ENCODE data around the gene KRT35. TPM values are rescaled to one million over a fixed set of nuclear protein-coding genes. Genes with fewer than 3 reads are reported as not detected.

The KRT35 gene
- total RNA-seq, 1 donor from 2014 or later: not detected

- no peak within 1 kb of the TSS for H3K4me3 Mint-ChIP-seq (ENCODE audit: unreplicated experiment)
Measured at GRCh38 chr17:41518789-41519449, 38.0 kb upstream of the KRT35 start, which contains the start of gene KRT15. Gene KRT15, minus strand, starts transcription at chr17:41518890. Its CDS starts 63 bp downstream, at chr17:41518827.

GRCh38 chr17:41518031-41518430, 37.1 kb upstream of the KRT35 start:
- Mint-ChIP-seq H3K27me3 (ENCODE audit: low read depth, unreplicated experiment) (peaks cover 8% of the 10 kb centered on the region), H3K4me3 (ENCODE audit: unreplicated experiment) (no peak overlapping the region), H3K9me3 (ENCODE audit: unreplicated experiment) (peaks cover 4% of the 10 kb centered on the region), H3K36me3 (ENCODE audit: low read depth, unreplicated experiment) (peaks cover 2% of the 10 kb centered on the region), H3K27ac (ENCODE audit: unreplicated experiment) (no peak overlapping the region), H3K4me1 (ENCODE audit: low read depth, unreplicated experiment) (peaks cover 6% of the 10 kb centered on the region)
- H3K9ac ChIP-seq (ENCODE audit: low read length): no peak overlapping the region
- TF ChIP-seq CTCF (IDR thresholded peaks at IDR 0.05; ENCODE audit: insufficient read depth, low read depth, low read length) (no peak), EZH2 (IDR thresholded peaks at IDR 0.05; ENCODE audit: insufficient read depth, low read length) (no peak)
- no peaks in the 10 kb centered on the region for H3K9me3 ChIP-seq (ENCODE audit: insufficient read depth, low read depth, low read length)
- no peaks in the 10 kb centered on the region for H3K36me3 ChIP-seq (ENCODE audit: insufficient read depth, low read length)
- peaks cover 36% of the 10 kb centered on the region for H3K4me1 ChIP-seq (ENCODE audit: insufficient read depth, low read length)
- H3K4me3 ChIP-seq (ENCODE audit: insufficient read depth, low read depth, low read length): no peak overlapping the region
- FAIRE-seq (no peak), DNase-seq (ENCODE audit: low read depth) (no peak)
- H2AFZ ChIP-seq (ENCODE audit: low read depth, low read length): no peak overlapping the region
- no peak overlapping the region for H3K27ac ChIP-seq (ENCODE audit: low read depth, low read length)
- no peaks in the 10 kb centered on the region for H3K27me3 ChIP-seq (ENCODE audit: insufficient read depth, low read length)
- no peaks in the 10 kb centered on the region for H4K20me1 ChIP-seq (ENCODE audit: insufficient read depth, low read length)
- no peak overlapping the region for H3K4me2 ChIP-seq (ENCODE audit: low read length)
- no peaks in the 10 kb centered on the region for H3K79me2 ChIP-seq (ENCODE audit: insufficient read depth, low read length)

More at GRCh38 chr17:41518789-41519449, 38.0 kb upstream of the KRT35 start, which contains the start of gene KRT15:
- no peak within 1 kb of the TSS for H3K27ac ChIP-seq (ENCODE audit: low read depth, low read length)
- Mint-ChIP-seq H3K9me3 (ENCODE audit: unreplicated experiment) (peaks cover 2% of the 10 kb centered on the region), H3K27me3 (ENCODE audit: low read depth, unreplicated experiment) (peaks cover 7% of the 10 kb centered on the region), H3K4me1 (ENCODE audit: low read depth, unreplicated experiment) (peaks cover 8% of the 10 kb centered on the region), H3K27ac (ENCODE audit: unreplicated experiment) (no peak within 1 kb of the TSS), H3K36me3 (ENCODE audit: low read depth, unreplicated experiment) (peaks cover 2% of the 10 kb centered on the region)
- TF ChIP-seq EZH2 (IDR thresholded peaks at IDR 0.05; ENCODE audit: insufficient read depth, low read length) (no peak), CTCF (IDR thresholded peaks at IDR 0.05; ENCODE audit: insufficient read depth, low read depth, low read length) (no peak)
- peaks cover 36% of the 10 kb centered on the region for H3K4me1 ChIP-seq (ENCODE audit: insufficient read depth, low read length)
- FAIRE-seq (no peak), DNase-seq (ENCODE audit: low read depth) (no peak)
- H2AFZ ChIP-seq (ENCODE audit: low read depth, low read length): no peak within 1 kb of the TSS
- H3K4me2 ChIP-seq (ENCODE audit: low read length): no peak within 1 kb of the TSS
- no peaks in the 10 kb centered on the region for H4K20me1 ChIP-seq (ENCODE audit: insufficient read depth, low read length)
- H3K4me3 ChIP-seq (ENCODE audit: insufficient read depth, low read depth, low read length): no peak within 1 kb of the TSS
- no peaks in the 10 kb centered on the region for H3K79me2 ChIP-seq (ENCODE audit: insufficient read depth, low read length)
- no peaks in the 10 kb centered on the region for H3K27me3 ChIP-seq (ENCODE audit: insufficient read depth, low read length)
- no peaks in the 10 kb centered on the region for H3K36me3 ChIP-seq (ENCODE audit: insufficient read depth, low read length)
- no peaks in the 10 kb centered on the region for H3K9me3 ChIP-seq (ENCODE audit: insufficient read depth, low read depth, low read length)
- no peak within 1 kb of the TSS for H3K9ac ChIP-seq (ENCODE audit: low read length)

- no peaks in the 10 kb centered on the region for H3K36me3 ChIP-seq (ENCODE audit: insufficient read depth, low read length)
- no peak for FAIRE-seq
- Mint-ChIP-seq H3K27me3 (ENCODE audit: low read depth, unreplicated experiment) (peaks cover 17% of the 10 kb centered on the region), H3K36me3 (ENCODE audit: low read depth, unreplicated experiment) (peaks cover 2% of the 10 kb centered on the region), H3K4me1 (ENCODE audit: low read depth, unreplicated experiment) (peaks cover 4% of the 10 kb centered on the region), H3K27ac (ENCODE audit: unreplicated experiment) (no peak overlapping the region), H3K9me3 (ENCODE audit: unreplicated experiment) (peaks cover 4% of the 10 kb centered on the region), H3K4me3 (ENCODE audit: unreplicated experiment) (no peak overlapping the region)
- no peaks in the 10 kb centered on the region for H3K79me2 ChIP-seq (ENCODE audit: insufficient read depth, low read length)
- H3K27me3 ChIP-seq (ENCODE audit: insufficient read depth, low read length): no peaks in the 10 kb centered on the region
- no peak overlapping the region for H3K27ac ChIP-seq (ENCODE audit: low read depth, low read length)
- no peaks in the 10 kb centered on the region for H3K9me3 ChIP-seq (ENCODE audit: insufficient read depth, low read depth, low read length)
- no peaks in the 10 kb centered on the region for H4K20me1 ChIP-seq (ENCODE audit: insufficient read depth, low read length)
- H3K4me2 ChIP-seq (ENCODE audit: low read length): no peak overlapping the region
- H2AFZ ChIP-seq (ENCODE audit: low read depth, low read length): no peak overlapping the region
- H3K4me1 ChIP-seq (ENCODE audit: insufficient read depth, low read length): peaks cover 25% of the 10 kb centered on the region
- no peak overlapping the region for H3K4me3 ChIP-seq (ENCODE audit: insufficient read depth, low read depth, low read length)
- TF ChIP-seq CTCF (IDR thresholded peaks at IDR 0.05; ENCODE audit: insufficient read depth, low read depth, low read length) (no peak), EZH2 (IDR thresholded peaks at IDR 0.05; ENCODE audit: insufficient read depth, low read length) (no peak)
- no peak overlapping the region for H3K9ac ChIP-seq (ENCODE audit: low read length)
- DNase-seq (ENCODE audit: low read depth): no peak
Measured at GRCh38 chr17:41516830-41517283, 35.9 kb upstream of the KRT35 start.

Data from astrocyte (in vitro differentiated cells and primary cell).